PC-9 (cell line): ENCODE results near the gene CAGE1. TPM values are rescaled to one million over a fixed set of nuclear protein-coding genes. Genes with fewer than 3 reads are reported as not detected.

Experiments used
- BruUV-seq: library from RNA; stranded (reverse); fragments of 400-500 nt; replicated peaks from 2 replicates; lab custom pipeline; 2021; lab: Mats Ljungman, UMichigan
- CTCF ChIA-PET: fragments of 300-600 bp; sonication (Branson Sonifier 250); formaldehyde crosslinking; loops from one replicate; lab custom pipeline; 2022; ENCODE audit warnings: antibody characterized with exemption; lab: Charles Lee
- POLR2A ChIA-PET: fragments of 300-600 bp; sonication (Branson Sonifier 250); formaldehyde crosslinking; loops from one replicate; lab custom pipeline; 2022; ENCODE audit warnings: antibody characterized with exemption; ENCODE audit not compliant: unreplicated experiment; lab: Charles Lee
- DNase-seq, 2 experiments: peaks; one replicate each; pipeline versions ENCODE4 v3.0.0 to v3.0.0-alpha.2; 2015 to 2022; ENCODE audit warnings: mixed read lengths in 1 of 2
- H2AFZ ChIP-seq: fragments of 200-600 bp; sonication (generic); 2 replicates; pipeline ENCODE4 v1.8.1; 2017; ENCODE audit warnings: antibody characterized with exemption
- H3F3A ChIP-seq: fragments of 200-600 bp; sonication (generic); 2 replicates; pipeline ENCODE4 v1.8.1; 2017; ENCODE audit warnings: antibody characterized with exemption, mild to moderate bottlenecking, low read depth; ENCODE audit not compliant: insufficient read depth
- H3K27ac ChIP-seq: fragments of 200-600 bp; sonication (generic); 2 replicates; pipeline ENCODE4 v1.6.1; 2016; ENCODE audit warnings: mixed run types
- H3K27me3 ChIP-seq: fragments of 200-600 bp; sonication (generic); 2 replicates; pipeline ENCODE4 v1.6.1; 2016; ENCODE audit warnings: low read depth, mixed run types; ENCODE audit not compliant: insufficient read depth
- H3K36me3 ChIP-seq: fragments of 200-600 bp; sonication (generic); 2 replicates; pipeline ENCODE4 v1.6.1; 2016; ENCODE audit warnings: low read depth, mixed run types
- H3K4me1 ChIP-seq: fragments of 200-600 bp; sonication (generic); replicated peaks from 2 replicates; pipeline ENCODE4 v1.6.1; 2016; ENCODE audit warnings: mixed run types; ENCODE audit not compliant: insufficient read depth
- H3K4me2 ChIP-seq: fragments of 200-600 bp; sonication (generic); 2 replicates; pipeline ENCODE4 v1.6.1; 2017; ENCODE audit warnings: mixed run types
- H3K4me3 ChIP-seq: fragments of 200-600 bp; sonication (generic); 2 replicates; pipeline ENCODE4 v1.6.1; 2016; ENCODE audit warnings: mixed run types
- H3K79me2 ChIP-seq: fragments of 200-600 bp; sonication (generic); 2 replicates; pipeline ENCODE4 v1.6.1; 2017; ENCODE audit warnings: low read depth, mixed run types
- H3K9me2 ChIP-seq: fragments of 200-600 bp; sonication (generic); 2 replicates; pipeline ENCODE4 v1.8.1; 2017; ENCODE audit warnings: mild to moderate bottlenecking; ENCODE audit not compliant: insufficient read depth
- H3K9me3 ChIP-seq: fragments of 200-600 bp; sonication (generic); 2 replicates; pipeline ENCODE4 v1.8.1; 2016; ENCODE audit warnings: low read depth; ENCODE audit not compliant: insufficient read depth
- H4K20me1 ChIP-seq: fragments of 200-600 bp; sonication (generic); 2 replicates; pipeline ENCODE4 v1.8.1; 2017; ENCODE audit not compliant: insufficient read depth
- EZH2 ChIP-seq: fragments of 200-600 bp; sonication (generic); IDR thresholded peaks from 2 replicates; pipeline ENCODE4 v1.8.0; 2017; ENCODE audit warnings: antibody characterized with exemption, low read depth
- intact Hi-C: fragments of 100-400 bp; cut with micrococcal nuclease; formaldehyde crosslinking; loops from one replicate; pipeline ENCODE4 v1.10.0; 2022; ENCODE audit not compliant: unreplicated experiment
- total RNA-seq: library from RNA; stranded (reverse); gene quantifications from 2 replicates; pipeline ENCODE4 v1.2.3, GENCODE V29; 2021
- TF ChIP-seq, protein P1 (sequence below): fragments of 200-600 bp; sonication (generic); conservative IDR thresholded peaks from 2 replicates; pipeline ENCODE4 v1.6.1; 2017; ENCODE audit warnings: mixed run types, antibody characterized with exemption, mild to moderate bottlenecking, moderate library complexity

Gene CAGE1
- total RNA-seq, 1 experiment from 2014 or later: 0.13 TPM

GRCh38 chr6:7295916-7296315, 93.6 kb downstream of the CAGE1 start:
- intact Hi-C loops: loop anchor here (5.0 kb wide), 1 partner anchor 301 kb away; no protein-coding TSS in a partner anchor
- Histone ChIP-seq H3K27ac (no peak overlapping the region), H3K9me2 (no peaks in the 10 kb centered on the region), H3K9me3 (no peaks in the 10 kb centered on the region), H3K4me3 (no peak overlapping the region), H2AFZ (no peak overlapping the region), H3K79me2 (no peaks in the 10 kb centered on the region), H3K4me2 (no peak overlapping the region), H4K20me1 (0 out of 2 replicates have a peak, but pooled peaks cover 9% of the 10 kb centered on the region), H3K27me3 (no peaks in the 10 kb centered on the region), H3K4me1 (no peaks in the 10 kb centered on the region), H3K36me3 (peaks cover 19% of the 10 kb centered on the region; the same call in 1 of the 2 replicates), H3F3A (no peaks in the 10 kb centered on the region)
- no peak for DNase-seq
- BruUV-seq: no TSS peak
- ChIA-PET CTCF (no interaction called here), POLR2A (interaction anchor here (0.7 kb wide), 1 partner anchor 53 kb away, joined by 3 read pairs; no protein-coding TSS in a partner anchor)
- TF ChIP-seq EZH2: no peak
- TF ChIP-seq, protein P1, sequence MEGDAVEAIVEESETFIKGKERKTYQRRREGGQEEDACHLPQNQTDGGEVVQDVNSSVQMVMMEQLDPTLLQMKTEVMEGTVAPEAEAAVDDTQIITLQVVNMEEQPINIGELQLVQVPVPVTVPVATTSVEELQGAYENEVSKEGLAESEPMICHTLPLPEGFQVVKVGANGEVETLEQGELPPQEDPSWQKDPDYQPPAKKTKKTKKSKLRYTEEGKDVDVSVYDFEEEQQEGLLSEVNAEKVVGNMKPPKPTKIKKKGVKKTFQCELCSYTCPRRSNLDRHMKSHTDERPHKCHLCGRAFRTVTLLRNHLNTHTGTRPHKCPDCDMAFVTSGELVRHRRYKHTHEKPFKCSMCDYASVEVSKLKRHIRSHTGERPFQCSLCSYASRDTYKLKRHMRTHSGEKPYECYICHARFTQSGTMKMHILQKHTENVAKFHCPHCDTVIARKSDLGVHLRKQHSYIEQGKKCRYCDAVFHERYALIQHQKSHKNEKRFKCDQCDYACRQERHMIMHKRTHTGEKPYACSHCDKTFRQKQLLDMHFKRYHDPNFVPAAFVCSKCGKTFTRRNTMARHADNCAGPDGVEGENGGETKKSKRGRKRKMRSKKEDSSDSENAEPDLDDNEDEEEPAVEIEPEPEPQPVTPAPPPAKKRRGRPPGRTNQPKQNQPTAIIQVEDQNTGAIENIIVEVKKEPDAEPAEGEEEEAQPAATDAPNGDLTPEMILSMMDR: no peak

DNA sequence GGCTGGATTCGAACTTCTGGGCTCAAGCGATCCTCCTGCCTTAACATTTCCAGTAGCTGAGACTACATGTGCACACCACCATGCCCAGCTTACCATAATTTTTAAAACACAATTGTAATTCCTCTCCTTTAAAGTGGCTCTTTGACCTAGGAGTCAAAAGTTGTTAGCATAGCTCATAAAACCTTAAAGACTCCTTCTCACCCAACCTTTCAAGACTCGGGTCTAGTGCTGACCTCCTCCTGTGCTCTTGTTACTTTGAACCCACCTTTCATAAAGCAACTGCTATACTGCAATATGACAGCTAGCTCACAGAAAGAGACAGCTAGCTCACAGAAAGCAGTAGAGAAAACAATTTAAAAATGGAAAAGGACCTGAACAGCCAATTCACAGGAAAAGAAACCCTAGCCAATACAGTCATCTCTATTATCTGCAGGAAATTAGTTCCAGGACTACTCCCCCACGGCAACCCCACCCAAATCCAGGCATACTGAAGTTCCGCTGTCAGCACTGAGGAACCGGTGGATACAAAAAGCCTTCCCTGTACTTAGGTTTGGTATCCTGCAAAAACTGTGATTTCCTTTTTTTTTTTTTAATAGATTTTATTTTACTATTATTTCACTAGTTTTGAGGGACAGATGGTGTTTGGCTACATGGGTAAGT, 96.8 kb downstream of the CAGE1 start:
- Histone ChIP-seq H3K79me2 (no peaks in the 10 kb centered on the region), H3K27ac (no peak overlapping the region), H3F3A (no peaks in the 10 kb centered on the region), H3K4me3 (no peak overlapping the region), H3K4me1 (no peaks in the 10 kb centered on the region), H3K27me3 (no peaks in the 10 kb centered on the region), H3K36me3 (peaks cover 30% of the 10 kb centered on the region), H3K9me3 (no peaks in the 10 kb centered on the region), H4K20me1 (0 out of 2 replicates have a peak, but pooled peaks cover 8% of the 10 kb centered on the region), H2AFZ (no peak overlapping the region), H3K9me2 (no peaks in the 10 kb centered on the region), H3K4me2 (no peak overlapping the region)
- TF ChIP-seq EZH2: no peak
- TF ChIP-seq, protein P1: no peak
- TSS peak; percentile 6 for BruUV-seq
- intact Hi-C loops: no loop called here
- no peak for DNase-seq
- ChIA-PET POLR2A (no interaction called here), CTCF (no interaction called here)

DNA sequence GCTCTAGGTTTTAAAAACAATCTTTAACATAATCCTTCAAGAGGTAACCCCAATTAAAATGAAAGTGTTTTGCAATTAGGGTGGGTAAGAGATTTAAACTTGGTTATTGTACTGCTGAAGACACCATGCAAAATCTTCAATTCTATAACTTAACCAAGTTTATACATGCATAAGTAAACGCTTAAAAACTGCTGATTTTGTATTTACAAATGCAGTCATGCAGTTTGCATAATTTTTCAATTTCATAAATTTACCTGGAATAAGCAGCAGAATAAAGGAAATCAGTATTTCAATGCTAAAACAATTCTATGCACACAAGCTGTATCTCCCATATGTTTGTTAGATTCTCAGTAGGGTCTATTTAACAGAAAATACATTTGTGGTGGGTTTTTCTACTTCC, 99.5 kb downstream of the CAGE1 start:
- Histone ChIP-seq H3K27ac (no peak overlapping the region), H4K20me1 (0 out of 2 replicates have a peak, but pooled peaks cover 6% of the 10 kb centered on the region), H3K9me2 (no peaks in the 10 kb centered on the region), H2AFZ (no peak overlapping the region), H3K9me3 (no peaks in the 10 kb centered on the region), H3K27me3 (no peaks in the 10 kb centered on the region), H3K79me2 (no peaks in the 10 kb centered on the region), H3K36me3 (peaks cover 19% of the 10 kb centered on the region), H3K4me1 (no peaks in the 10 kb centered on the region), H3F3A (no peaks in the 10 kb centered on the region; the same call in 1 of the 2 replicates), H3K4me2 (no peak overlapping the region), H3K4me3 (no peak overlapping the region)
- intact Hi-C loops: no loop called here
- POLR2A ChIA-PET: no interaction called here
- DNase-seq: no peak
- TF ChIP-seq, protein P1: no peak
- no peak for TF ChIP-seq EZH2
- CTCF ChIA-PET: no interaction called here
- BruUV-seq: no TSS peak
